NCI-H1694 (cell line): ENCODE data around the gene AFG1L.

ENCODE experiments used
- DNase-seq: peaks from one replicate; lab custom pipeline; 2025; lab: John Stamatoyannopoulos, UW

Gene AFG1L

DNA sequence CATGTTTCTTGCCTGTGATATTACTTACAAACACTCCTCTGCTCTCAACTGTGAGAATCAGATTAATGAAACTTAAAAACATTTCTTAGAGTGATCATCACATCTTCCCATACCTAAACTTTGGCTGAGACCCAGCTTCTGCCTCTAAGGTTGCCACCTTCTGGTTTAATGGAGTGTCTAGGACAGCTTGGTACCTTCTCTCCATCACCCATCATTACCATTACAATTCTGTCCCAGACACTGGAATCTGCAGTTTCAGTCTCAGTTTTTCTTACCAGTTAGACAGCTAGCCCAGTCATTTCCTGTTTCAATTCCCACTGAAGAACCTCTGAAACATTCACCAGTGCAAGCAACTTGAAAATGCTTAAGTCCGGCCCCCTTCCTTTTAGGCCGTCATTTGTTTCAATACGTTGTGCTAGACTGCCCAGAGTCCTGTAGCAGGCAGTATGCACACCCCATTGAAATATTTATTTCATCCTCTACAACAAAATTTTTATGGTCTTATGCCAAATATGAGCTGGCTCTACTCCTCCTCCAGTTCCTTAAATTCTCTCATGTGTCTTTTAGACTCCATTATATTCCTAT, 158.8 kb downstream of the AFG1L start:
- no peak for DNase-seq

DNA sequence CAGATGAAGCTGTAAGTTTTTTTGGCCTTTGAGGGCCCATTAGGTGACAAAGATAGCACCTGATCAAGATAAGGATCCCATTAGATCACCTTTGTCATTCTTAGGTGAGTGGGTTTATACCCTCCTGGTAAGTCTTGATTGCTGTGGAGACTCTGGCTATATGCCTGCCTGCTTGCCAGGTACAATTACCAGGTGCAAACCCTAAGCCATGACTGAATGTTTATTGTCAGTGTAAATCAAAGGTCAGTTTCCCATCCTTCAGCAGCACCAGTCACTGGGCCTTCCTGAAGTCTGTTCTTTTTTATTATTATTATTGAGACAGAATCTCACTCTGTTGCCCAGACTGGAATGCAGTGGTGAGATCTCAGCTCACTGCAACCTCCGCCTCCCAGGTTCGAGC, 159.5 kb downstream of the AFG1L start:
- no peak for DNase-seq

DNA sequence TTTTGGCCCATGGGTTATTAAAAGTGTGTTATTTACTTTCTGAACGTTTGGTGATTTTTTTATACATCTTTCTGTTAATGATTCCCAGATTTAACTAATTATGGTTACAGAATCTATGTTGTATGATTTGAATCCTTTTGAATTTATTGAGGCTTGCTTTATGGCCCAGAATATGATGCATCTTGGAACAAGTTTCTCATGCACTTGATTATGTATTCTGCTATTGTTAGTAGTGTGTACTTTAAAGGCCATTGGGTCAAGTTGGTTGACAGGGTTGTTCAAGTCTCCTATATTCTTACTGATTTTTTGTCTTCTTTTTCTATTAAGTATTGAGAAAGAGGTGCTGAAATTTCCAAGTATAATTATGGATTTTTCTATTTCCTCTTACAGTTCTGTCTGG, 160.8 kb downstream of the AFG1L start:
- DNase-seq: no peak

GRCh38 chr6:108463784-108464183, 168.9 kb downstream of the AFG1L start:
- no peak for DNase-seq

GRCh38 chr6:108464418-108465097, 169.7 kb downstream of the AFG1L start:
- no peak for DNase-seq

DNA sequence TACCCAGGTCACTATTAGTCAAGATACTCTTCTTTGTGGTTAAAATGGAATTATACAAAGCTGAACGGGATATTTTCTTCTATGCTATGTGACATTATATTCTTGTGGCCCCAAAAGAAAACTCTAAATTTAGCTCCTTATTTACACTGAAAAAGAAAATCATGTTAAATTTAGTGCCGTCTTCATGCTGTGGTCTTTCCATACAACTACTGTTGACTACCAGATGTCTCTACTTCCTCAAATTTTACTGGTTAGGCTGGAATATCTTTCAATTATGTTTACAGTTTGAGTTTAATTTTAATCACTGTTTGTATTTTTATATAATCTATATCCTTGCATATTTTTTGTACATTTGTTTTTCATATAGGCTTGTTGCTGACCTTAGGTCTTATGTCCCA, 170.2 kb downstream of the AFG1L start:
- DNase-seq: no peak

GRCh38 chr6:108468346-108468745, 173.5 kb downstream of the AFG1L start:
- no peak for DNase-seq

DNA sequence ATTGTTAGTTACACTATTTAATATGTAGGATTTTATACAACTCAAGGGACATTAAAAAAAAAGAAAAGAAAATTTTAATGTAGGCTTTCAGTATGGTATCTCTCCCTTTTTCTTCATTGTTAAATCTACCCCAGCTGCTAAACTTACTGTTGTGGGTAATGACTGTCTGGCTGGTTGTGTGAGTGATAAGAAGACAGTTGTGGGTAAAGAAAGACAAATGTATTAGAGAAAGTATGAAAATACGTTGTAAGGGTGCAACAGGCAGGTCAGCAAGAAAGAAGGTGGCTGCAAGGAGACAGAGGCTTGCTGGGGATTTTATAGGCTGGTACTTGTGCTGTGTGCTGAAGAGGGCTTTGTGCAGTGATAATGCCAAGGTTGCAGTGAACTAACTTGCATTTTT, 174.5 kb downstream of the AFG1L start:
- no peak for DNase-seq

GRCh38 chr6:108473197-108473596, 178.3 kb downstream of the AFG1L start:
- no peak for DNase-seq

DNA sequence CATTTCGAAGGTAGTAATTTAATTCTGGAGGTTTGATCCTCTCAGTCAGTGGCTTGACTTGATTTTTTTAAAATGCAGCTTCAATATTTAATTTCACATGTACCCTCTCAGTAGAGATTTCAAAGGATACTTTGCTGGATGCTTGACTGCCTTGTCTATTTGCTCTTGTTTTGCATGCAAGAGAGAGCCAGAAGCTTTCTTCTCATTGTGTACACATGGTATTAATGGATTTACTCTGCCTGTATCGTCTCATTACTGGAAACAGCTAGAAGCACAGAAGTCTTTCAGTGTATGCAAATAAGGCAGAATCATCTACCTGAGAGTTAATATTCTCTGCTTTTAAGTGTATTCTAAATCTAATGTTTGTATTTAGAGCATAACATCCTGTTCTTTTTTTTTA, 181.5 kb downstream of the AFG1L start:
- no peak for DNase-seq

GRCh38 chr6:108476847-108477430, 182.1 kb downstream of the AFG1L start:
- DNase-seq: no peak

GRCh38 chr6:108482559-108482958, 187.7 kb downstream of the AFG1L start:
- no peak for DNase-seq

DNA sequence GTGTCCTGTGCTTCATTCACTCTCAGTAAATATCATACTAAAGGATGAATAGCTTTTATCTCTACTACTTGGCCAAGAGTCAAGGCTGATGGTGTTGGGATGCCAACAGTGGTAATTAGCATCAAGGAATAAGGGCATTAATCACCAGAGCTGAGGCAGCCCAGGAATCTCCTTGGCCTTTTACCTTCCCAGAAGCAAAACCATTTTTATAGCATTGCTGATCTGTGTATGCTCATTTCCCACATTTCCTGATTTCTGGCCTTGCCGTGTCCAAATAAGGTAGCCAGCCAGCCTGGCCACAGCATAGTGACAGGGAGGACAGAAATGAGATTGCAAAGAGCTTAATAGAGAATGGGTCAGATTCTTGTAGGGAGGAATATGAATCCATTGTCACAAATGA, 189.2 kb downstream of the AFG1L start:
- no peak for DNase-seq

- no peak for DNase-seq
Measured at GRCh38 chr6:108489699-108490098, 194.8 kb downstream of the AFG1L start.

GRCh38 chr6:108492131-108492766, 197.4 kb downstream of the AFG1L start:
- no peak for DNase-seq

DNA sequence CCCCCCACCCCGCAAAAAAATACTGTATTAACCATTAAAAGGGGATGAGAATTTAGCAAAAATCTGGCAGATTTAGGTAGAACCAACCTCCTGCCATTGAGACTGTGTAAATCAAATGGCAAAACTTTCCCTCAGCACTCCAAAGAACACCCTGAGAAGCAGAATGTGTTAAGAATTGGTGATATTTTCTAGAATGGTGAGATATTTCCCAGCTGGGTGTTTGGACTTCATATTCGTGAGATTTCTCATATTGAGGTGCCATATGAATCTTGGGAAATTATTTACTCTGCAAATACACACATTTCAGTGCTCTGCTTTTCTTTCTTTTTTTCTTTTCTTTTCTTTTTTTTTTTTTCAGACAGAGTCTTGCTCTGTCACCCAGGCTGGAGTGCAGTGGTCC, 199.6 kb downstream of the AFG1L start:
- DNase-seq: no peak

- DNase-seq: no peak
Measured at GRCh38 chr6:108497883-108498282, 203.0 kb downstream of the AFG1L start.

DNA sequence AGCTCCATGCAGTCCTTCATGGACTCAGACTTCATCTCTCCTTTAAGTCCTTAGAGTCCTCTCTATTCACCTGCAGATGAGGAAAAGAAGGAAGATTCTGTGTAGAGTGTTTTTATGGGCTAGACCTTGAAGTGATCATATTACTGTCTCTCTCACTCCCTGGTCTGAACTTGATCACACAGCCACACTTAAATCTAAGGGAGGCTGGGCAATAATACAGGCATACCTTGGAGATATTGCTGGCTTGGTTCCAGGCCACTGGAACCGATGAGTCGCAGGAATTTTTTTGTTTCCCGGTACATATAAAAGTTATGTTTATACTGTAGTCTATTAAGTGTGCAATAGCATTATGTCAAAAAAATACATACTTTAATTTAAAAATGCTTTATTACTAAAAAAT, 206.7 kb downstream of the AFG1L start:
- DNase-seq: no peak

DNA sequence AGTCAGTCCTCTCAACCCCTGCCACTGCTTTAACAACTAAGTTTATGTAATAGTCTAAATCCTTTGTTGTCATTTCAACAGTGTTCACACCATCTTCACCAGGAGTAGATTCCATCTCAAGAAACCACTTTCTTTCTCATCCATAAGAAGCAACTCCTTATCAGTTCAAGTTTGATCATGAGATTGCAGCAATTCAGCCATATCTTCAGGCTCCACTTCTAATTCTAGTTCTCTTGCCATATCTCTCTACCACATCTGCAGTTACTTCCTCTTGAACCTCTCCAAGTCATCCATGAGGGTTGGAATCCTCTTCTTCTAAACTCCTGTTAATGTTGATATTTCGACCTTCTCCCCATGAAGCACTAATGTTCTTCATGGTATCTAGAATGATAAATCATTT, 208.0 kb downstream of the AFG1L start:
- DNase-seq: no peak

DNA sequence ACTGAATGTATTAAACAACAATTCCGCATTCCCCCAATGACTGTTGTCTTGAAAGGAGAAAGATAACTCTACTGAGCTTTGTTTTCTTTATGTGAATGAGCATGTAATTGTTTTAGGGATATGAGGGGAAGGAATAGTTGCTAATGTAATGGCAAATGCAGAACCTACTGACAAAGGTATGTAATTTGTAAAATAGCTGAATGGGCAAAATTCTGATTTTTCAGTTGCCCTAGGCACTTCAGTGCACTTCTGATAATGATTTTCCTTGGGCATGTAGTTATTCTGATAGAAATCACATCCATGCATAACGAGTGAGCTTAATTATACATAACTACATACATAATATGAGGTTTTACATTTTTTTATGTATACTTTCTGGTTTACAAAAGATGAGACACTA, 212.5 kb downstream of the AFG1L start:
- no peak for DNase-seq

DNA sequence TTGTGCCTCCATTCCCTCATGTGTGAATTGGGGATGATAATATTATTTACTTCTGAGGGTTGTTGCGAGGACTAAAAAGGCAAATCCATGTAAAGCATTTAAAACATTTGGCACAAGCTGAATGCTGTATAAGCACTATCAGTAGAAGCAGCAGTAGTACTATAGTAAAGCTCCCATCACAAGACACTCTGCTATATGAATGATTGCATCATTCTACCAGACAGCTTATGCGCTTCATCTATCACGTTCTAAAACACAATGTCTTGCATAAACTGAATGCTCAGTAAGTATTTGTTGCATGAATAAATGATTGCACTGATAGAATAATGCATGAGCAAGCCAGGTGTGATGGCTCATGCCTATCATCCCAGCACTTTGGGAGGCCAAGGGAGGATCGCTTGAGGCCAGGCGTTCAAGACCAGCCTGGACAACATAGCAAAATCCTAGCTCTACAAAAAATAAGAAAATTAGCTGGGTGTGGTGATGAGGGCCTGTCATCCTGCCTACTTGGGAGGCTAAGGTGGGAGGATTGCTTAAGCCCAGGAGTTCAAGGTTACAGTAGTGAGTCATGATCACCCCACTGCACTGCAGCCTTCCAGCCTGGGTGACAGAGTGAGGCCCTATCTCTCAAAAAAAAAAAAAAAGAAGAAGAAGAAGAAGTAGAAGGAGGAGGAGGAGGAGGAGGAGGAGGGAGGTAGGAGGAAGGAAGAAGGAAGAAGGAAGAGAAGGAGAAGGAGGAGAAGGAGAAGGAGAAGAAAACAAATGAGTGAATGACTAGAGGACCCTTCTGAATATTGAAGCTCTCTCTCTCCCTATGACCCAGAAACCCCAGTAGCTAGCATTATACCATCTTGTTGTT, 215.8 kb downstream of the AFG1L start:
- no peak for DNase-seq
